Fibroblast of gingiva (primary cell): ENCODE data around the gene HOXB2.
"Not testable (repeated sequence)": the region's sequence is repeated elsewhere in the genome, so short reads cannot be mapped to it uniquely, and the experiment has no call there.

Source experiments
- DNase-seq: peaks from one replicate; pipeline ENCODE4 v3.0.0-alpha.2; 2011; ENCODE audit warnings: low read depth

HOXB2 gene

GRCh38 chr17:48514477-48514876 is 30.4 kb downstream of the HOXB2 start:
- no peak for DNase-seq

GRCh38 chr17:48513666-48514455 is 31.0 kb downstream of the HOXB2 start:
- DNase-seq, result no peak

GRCh38 chr17:48513097-48513496 is 31.8 kb downstream of the HOXB2 start:
- no peak for DNase-seq

- DNase-seq, result peak; percentile 69
These were observed 33.9 kb downstream of the HOXB2 start for GRCh38 chr17:48510761-48511604.

- no peak for DNase-seq
These were observed 34.5 kb downstream of the HOXB2 start for GRCh38 chr17:48510381-48510760.

GRCh38 chr17:48509708-48510107 is 35.2 kb downstream of the HOXB2 start:
- DNase-seq, result not testable (repeated sequence)

GRCh38 chr17:48506246-48506645 is 38.7 kb downstream of the HOXB2 start:
- DNase-seq, result no peak

GRCh38 chr17:48505788-48506187 is 39.1 kb downstream of the HOXB2 start:
- peak; percentile 43 for DNase-seq

- no peak for DNase-seq
These were observed 40.0 kb downstream of the HOXB2 start for GRCh38 chr17:48504953-48505352.

- DNase-seq, result no peak
These were observed 41.2 kb downstream of the HOXB2 start for GRCh38 chr17:48503747-48504146.

GRCh38 chr17:48502901-48503300 is 42.0 kb downstream of the HOXB2 start:
- DNase-seq, result no peak

GRCh38 chr17:48502312-48502711 is 42.6 kb downstream of the HOXB2 start:
- no peak for DNase-seq

GRCh38 chr17:48500435-48501426 is 44.2 kb downstream of the HOXB2 start:
- no peak for DNase-seq

GRCh38 chr17:48499735-48500434 is 45.0 kb downstream of the HOXB2 start:
- DNase-seq, result no peak

- no peak for DNase-seq
These were observed 45.7 kb downstream of the HOXB2 start for GRCh38 chr17:48499248-48499647.

- DNase-seq, result no peak
These were observed 46.6 kb downstream of the HOXB2 start for GRCh38 chr17:48498164-48498850.

GRCh38 chr17:48497103-48497502 is 47.8 kb downstream of the HOXB2 start:
- DNase-seq, result no peak

- DNase-seq, result no peak
These were observed 50.6 kb downstream of the HOXB2 start for GRCh38 chr17:48494335-48494734.
